Hypothalamus (tissue), 51 donors: ENCODE data around the gene GAP43.
"Not testable (repeated sequence)": the region's sequence is repeated elsewhere in the genome, so short reads cannot be mapped to it uniquely, and the experiment has no call there.

Source experiments
- DNase-seq, 51 donors: peaks; one replicate each; lab custom pipeline; 2025; lab: John Stamatoyannopoulos, UW

The GAP43 gene

GRCh38 chr3:115692887-115693524 lies 69.7 kb downstream of the GAP43 start:
- DNase-seq: peak in 45 of 51 donors; percentile 7 to 83 (median 46)

DNA sequence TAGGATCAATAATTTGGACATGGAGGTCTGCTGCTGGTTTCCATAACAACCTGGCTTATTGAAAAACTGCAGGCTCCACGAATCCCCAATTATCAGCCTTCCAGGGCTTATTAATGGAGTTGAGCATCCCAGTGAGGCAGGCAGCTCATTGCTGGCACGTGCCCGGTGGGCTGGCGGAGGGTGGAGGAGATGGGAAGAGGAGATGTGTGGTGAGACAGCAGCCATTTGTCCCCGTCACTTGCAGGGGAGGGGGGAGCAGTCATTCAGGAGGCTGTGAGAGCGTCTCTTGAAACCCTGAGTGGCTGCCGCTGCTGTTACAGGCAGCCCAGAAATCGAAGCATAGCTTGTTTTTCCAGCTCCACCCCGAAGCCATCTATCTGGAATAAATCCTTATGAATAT lies 70.6 kb downstream of the GAP43 start:
- DNase-seq: peak in 34 of 51 donors; percentile 2 to 81 (median 30)

GRCh38 chr3:115695090-115695489 lies 71.8 kb downstream of the GAP43 start:
- no peak for DNase-seq

DNA sequence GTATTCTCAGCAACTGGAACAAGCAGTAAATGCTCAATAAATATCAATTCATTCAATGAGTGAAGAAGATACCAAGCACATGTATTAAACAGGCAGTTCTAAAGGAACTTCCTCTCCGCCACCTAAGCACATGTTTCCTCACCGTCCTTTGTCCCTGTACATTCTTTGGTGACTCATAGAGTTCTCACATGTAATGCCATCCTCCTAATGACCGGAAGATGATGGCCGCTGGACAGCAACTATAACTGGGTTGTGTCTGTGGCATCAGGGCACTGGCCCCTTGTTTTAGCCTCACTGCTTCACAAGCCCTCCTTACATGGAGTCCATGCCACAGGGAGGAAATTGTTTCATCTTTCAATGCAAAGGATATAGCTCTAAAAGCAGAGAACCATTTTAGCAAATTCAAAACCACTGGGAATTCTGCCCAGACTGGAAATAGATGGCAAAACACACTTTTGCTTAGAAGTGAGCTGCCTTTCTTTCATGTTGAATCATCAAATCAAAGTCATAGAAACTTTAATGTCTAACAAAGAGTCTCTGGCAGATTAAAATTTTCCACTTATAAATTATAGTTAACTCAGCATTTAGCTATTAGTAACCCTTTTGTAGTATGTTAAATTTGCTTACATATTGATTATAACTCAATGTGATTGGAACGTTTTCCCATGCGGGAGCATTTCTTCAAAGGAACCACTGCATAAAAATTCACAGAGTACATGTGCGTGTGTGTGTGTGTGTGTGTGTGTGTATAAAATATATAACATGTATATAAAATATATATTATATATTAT lies 74.1 kb downstream of the GAP43 start:
- DNase-seq: no peak

GRCh38 chr3:115698851-115699591 lies 75.7 kb downstream of the GAP43 start:
- peak in 15 of 51 donors; percentile 1 to 58 (median 6) for DNase-seq

DNA sequence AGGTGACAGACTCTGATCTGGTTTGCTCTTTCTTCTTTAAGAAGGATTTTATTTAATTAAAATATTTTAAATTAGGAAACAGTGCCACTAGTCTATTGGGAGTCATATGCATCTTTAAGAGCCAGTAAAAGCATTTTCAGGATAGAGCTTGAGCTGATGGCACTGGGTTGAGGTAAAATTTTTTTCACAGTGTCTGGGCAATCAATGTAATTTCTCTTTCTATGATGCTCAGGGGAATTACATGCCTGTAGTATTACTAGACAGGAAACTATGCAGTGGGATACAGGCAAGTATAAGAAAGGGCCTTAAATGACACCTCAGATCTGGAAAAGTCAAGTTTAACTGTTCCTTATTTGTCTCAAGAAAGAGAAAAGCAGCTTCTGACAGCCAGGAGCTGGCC lies 76.4 kb downstream of the GAP43 start:
- no peak for DNase-seq

GRCh38 chr3:115702598-115702997 lies 79.3 kb downstream of the GAP43 start:
- DNase-seq: no peak

DNA sequence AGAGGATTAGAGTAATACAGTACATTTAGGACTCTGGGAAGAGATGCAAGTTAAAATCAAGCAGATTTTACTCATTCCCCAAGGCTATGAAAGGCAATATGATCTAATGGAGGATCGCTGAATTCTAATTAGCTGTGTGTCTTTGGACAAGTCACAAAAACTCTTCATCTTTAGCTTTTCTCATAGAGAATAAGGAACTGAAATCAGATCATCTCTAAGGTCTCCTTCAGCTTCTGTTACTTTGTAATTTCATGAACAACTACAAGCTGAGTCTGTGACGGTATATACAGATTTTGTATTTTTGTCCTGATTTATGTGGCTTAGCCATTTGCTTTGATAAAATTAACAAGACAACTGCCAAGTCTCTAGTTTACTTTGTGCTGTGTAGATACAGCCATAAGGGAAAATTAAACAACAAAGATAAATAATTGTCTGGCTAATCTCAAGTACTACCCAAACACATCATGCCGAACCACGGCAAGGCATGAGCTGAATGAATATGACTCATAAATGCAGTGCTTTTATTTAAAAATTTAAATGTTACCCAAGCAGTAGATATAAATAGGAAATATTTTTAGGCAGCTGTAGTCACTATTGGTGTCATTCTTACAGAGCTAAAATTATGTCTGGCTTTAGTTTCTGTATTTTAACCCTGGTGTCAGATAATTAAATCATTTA lies 81.5 kb downstream of the GAP43 start:
- no peak for DNase-seq

GRCh38 chr3:115706311-115706829 lies 83.1 kb downstream of the GAP43 start:
- DNase-seq: no peak

DNA sequence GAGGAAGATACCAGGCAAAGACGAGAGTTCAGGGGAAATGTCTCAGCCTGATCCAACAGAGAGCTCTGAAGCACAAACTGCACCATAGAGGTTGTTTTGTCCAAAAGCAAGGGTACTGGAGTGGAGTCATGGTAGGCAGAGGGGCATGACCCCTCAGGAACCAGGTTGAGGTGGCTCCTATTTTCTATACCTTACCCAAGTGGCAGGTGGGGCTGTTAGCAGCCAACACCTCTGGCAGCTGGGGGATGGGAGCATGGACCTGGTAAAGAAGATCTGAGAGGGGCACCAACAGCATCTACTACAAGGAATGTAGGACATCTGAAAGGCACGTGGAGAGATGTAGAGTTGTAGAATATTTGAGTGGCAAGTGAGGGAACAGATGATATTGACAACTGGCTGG lies 85.2 kb downstream of the GAP43 start:
- DNase-seq: no peak

DNA sequence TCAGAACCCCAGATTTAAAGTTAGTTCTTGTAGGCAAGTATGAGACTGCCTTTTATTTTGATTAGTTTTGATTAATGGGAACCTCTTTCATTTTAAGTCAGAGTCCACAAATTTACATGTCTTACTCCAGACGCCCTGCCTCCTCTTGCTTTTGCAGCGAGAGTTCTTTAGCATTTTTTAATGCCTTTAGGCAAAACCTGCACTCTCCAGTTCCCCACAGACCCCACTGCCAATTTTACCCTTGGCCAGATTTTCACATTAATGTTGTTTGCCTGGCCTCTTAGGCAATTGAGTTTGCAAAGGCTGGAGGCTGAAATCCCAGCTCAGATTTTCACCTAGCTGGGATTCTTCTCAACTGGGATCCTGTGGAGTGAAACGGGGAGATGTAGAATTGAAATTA lies 85.8 kb downstream of the GAP43 start:
- no peak for DNase-seq

DNA sequence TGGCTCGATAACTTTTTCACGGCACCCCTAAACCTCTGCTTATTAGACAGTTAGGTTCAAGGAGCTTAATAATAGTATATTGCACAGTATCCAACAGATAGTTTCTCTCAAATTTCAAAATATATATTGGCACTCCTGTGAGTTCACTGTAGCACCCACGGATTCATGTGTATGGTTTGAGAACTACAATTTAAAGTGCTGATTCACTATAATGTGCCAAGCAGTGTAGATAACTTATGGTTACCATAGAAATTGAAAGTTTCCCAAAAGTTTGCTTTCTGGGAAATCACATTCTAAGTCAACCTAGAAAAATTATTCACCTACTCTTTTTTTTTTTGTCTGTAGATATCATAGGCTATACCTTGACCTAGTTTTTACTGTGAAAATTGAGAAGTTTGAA lies 86.6 kb downstream of the GAP43 start:
- DNase-seq: no peak

DNA sequence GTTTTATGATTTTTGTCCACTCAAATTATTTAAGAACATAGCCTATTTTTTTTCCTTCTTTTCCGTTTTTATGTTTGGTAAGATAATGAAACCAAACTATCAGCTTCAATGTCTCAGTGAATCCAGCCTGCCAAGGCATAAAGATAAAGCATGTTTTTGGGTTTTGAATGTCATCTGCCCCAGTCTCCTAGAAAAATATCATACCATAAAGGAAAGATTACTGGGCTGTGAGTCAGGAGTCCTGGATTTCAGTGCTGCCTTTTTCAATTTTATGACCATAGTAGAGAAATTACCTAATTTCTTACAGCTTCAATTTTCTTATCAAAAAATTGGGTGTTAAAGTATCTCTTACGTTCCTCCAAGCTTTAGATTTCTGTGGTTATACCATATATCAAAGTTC lies 87.5 kb downstream of the GAP43 start:
- no peak for DNase-seq

- no peak for DNase-seq
Observed at GRCh38 chr3:115712871-115713270, 89.6 kb downstream of the GAP43 start.

DNA sequence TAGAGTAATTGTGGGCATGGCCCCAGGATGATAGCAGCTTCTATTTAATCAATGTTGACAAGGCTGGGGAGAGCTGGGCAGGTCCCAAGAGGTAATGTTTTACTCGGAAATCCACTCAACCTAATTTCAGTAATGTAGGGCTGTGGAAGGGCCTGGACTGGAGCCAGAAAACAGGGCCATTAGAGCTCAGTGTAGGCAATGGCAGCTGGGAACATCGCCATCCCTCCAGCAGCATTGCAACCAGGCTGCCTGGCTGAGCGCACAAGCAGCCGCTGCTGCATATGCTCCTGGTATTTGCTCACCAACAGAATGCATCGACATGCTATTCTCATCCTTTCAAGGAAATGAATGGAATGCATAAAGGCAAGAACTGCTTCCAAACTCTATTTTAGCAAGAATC lies 90.0 kb downstream of the GAP43 start:
- peak in 30 of 51 donors; percentile 0 to 43 (median 12) for DNase-seq

DNA sequence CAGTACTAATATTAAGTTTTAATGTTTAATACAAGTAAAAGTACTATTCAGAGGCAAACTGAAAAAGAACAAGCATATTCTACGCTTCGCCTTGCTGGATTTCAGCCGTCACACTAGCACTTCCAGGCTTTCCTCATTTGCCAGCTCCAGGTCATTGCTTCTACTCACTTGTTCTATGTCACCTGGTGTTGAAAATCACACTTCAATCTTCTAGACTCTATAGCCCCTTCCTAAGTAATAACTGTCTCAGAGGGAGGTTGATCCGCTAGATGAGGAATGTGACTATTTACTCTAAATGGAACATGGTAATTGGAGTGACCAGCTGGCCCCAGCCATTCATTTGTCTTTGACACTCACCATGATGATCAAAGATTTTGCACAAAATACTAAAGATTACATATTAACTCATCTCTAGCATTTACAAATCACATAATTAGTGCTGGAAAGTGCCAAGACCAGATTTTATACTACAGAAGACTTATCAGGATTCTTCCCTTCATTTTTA lies 92.0 kb downstream of the GAP43 start:
- DNase-seq: no peak

DNA sequence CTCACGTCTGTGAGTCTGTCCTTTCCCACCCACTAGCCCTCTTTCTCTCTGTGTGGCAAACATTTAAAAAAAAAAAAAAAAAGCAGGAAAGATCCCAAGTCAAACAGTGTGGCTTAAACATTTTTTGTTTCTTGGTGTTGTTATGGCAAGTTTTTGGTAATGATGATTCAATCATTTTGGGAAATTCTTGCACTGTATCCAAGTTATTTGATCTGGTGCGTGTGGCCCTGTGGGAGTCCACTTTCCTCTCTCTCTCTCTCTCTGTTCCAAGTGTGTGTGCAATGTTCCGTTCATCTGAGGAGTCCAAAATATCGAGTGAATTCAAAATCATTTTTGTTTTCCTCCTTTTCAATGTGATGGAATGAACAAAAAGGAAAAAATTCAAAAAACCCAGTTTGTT lies 97.7 kb downstream of the GAP43 start:
- DNase-seq: no peak

GRCh38 chr3:115725800-115726199 lies 102.5 kb downstream of the GAP43 start:
- DNase-seq: no peak

- DNase-seq: no peak
Observed at GRCh38 chr3:115727135-115727534, 103.8 kb downstream of the GAP43 start.

DNA sequence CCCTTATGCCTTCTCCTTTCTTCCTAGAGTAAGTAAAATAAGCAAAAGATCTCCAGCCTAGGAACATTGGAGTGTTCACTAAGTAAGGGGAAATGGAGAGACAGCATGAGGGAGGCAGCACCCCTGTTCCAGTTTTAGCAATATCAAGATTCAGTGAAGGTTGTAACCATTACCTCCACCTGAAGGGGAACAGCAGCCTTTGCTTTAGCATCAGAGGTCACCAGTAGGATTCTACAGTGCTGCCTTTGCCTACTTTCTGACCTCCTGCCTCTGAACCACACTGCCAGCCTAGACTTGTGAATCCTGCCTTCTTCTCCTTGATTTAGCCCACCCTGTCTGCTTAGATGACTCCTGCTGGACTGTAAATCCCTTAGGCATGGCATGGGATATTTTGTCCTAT lies 104.7 kb downstream of the GAP43 start:
- DNase-seq: no peak

DNA sequence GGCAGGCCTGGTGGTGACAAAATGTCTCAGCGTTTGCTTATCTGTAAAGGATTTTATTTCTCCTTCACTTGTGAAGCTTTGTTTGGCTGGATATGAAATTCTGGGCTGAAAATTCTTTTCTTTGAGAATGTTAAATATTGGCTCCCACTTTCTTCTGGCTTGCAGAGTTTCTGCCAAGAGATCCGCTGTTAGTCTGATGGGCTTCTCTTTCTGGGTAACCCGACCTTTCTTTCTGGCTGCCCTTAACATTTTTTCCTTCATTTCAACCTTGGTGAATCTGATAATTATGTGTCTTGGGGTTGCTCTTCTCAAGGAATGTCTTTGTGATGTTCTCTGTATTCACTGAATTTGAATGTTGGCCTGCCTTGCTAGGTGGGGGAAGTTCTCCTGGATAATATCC lies 113.0 kb downstream of the GAP43 start:
- DNase-seq: not testable (repeated sequence)
